ENCODE data around the gene PAM16.

The PAM16 gene

GRCh38 chr16:4298761-4299522 is 52.2 kb downstream of the PAM16 start:
- DNase-seq (ENCODE audit: low read depth), result no peak

- DNase-seq (ENCODE audit: low read depth), result no peak
Measured at GRCh38 chr16:4297480-4297879, 53.6 kb downstream of the PAM16 start.

- DNase-seq (ENCODE audit: low read depth), result no peak
Measured at GRCh38 chr16:4295581-4295980, 55.5 kb downstream of the PAM16 start.

- no peak for DNase-seq (ENCODE audit: low read depth)
Measured at GRCh38 chr16:4293822-4294457, 57.2 kb downstream of the PAM16 start.

GRCh38 chr16:4293181-4293716 is 57.9 kb downstream of the PAM16 start:
- DNase-seq (ENCODE audit: low read depth), result no peak

GRCh38 chr16:4291699-4292098 is 59.4 kb downstream of the PAM16 start:
- DNase-seq (ENCODE audit: low read depth), result no peak
